Erythroblast (primary cell): ENCODE data around the gene PRXL2C.

Experiments used
- GATA1 ChIP-seq: IDR thresholded peaks from 2 replicates; pipeline ENCODE4 v1.6.1; 2011; ENCODE audit warnings: low read depth, mild to moderate bottlenecking, control low read depth, low read length, moderate library complexity
- POLR2A ChIP-seq: IDR thresholded peaks from 2 replicates; pipeline ENCODE4 v1.6.1; 2011; ENCODE audit warnings: mild to moderate bottlenecking, low read length

DNA sequence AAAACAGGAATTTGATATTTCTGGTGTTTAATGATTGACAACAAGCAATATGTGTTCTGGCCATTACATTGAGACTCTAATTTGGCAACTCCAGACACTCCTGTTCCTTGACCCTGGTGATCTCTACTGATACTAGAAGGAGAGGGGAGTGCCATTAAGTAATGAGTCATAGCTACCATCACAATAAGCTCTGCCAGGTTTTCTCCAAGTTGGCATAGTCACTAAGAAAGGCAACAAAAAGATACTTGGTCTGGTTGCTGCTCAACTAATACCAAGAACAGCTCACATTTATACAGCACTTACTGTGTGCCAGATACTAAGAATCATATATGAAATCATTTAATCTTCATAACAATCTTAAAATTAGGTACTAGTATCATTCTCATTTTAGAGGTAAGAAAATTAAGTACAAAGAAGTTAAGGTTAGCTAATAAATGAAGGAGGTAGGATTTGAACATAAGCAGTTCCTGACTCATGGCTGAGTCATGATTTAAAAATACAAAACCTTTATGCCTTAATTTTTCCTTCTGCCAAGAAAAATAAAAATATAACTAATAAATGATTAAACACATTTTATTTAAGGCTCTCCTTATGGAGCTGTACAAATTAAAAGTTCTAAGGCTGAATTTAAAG lies 19.9 kb upstream of the PRXL2C start:
- no peak for TF ChIP-seq POLR2A
- no peak for TF ChIP-seq GATA1
